Adrenal gland (tissue), 12 donors: ENCODE measurements around the gene IL18RAP. TPM values are rescaled to one million over a fixed set of nuclear protein-coding genes. Genes with fewer than 3 reads are reported as not detected.

Experiments
- DNase-seq, 7 donors: peaks; one replicate each; pipeline ENCODE4 v3.0.0-alpha.2; 2019 to 2020
- H3K27ac ChIP-seq, 5 donors: fragments of 200-600 bp; sonication (generic) in 4 of 5; 1 replicate in 3 of 5; 2 replicates in 2 of 5; pipeline versions ENCODE4 v1.5.1 to v1.8.0; 2016 to 2020; ENCODE audit warnings: mild to moderate bottlenecking in 1 of 5
- H3K27me3 ChIP-seq: fragments of 200-600 bp; 2 replicates; pipeline ENCODE4 v1.8.0; 2021
- H3K36me3 ChIP-seq, 2 donors: fragments of 200-600 bp; replicated peaks in 1 of 2; 1 replicate in 1 of 2; 2 replicates in 1 of 2; pipeline versions ENCODE4 v1.5.1 to v1.8.0; 2018 to 2022
- H3K4me1 ChIP-seq, 2 donors: fragments of 200-600 bp; replicated peaks in 1 of 2; 1 replicate in 1 of 2; 2 replicates in 1 of 2; pipeline versions ENCODE4 v1.5.1 to v1.8.0; 2018 to 2021
- H3K4me3 ChIP-seq, 4 donors: fragments of 200-600 bp; sonication (generic) in 3 of 4; one replicate each; pipeline ENCODE4 v1.5.1; 2016 to 2018
- H3K9me3 ChIP-seq, 3 donors: fragments of 200-600 bp; sonication (generic) in 1 of 3; replicated peaks in 1 of 3; 1 replicate in 2 of 3; 2 replicates in 1 of 3; pipeline versions ENCODE4 v1.5.1 to v1.8.0; 2016 to 2021
- CTCF ChIP-seq, 6 experiments: fragments of 450-650 bp in 4 of 6; fragments of 200-600 bp in 2 of 6; sonication (generic) in 1 of 6; IDR thresholded peaks; 1 replicate in 5 of 6; 2 replicates in 1 of 6; pipeline versions ENCODE4 v1.5.1 to v1.8.0; 2016 to 2021; ENCODE audit warnings: antibody characterized with exemption in 6 of 6, mild to moderate bottlenecking in 2 of 6, moderate library complexity in 1 of 6
- POLR2A ChIP-seq, 2 donors: fragments of 450-650 bp; IDR thresholded peaks; one replicate each; pipeline ENCODE4 v1.6.1; 2017; ENCODE audit warnings: antibody characterized with exemption in 2 of 2, mild to moderate bottlenecking in 2 of 2, moderate library complexity in 1 of 2
- WGBS, 4 donors: extraction: QIAGEN DNeasy Blood & Tissue Kit in 2 of 4; methylation state at CpG; one replicate each; pipeline versions ENCODE4 v1.1.5 to v1.1.7; 2013 to 2017; 5-methylcytosine and 5-hydroxymethylcytosine counted together
- intact Hi-C, 2 donors: fragments of 100-400 bp; cut with DNase I; formaldehyde crosslinking; loops; one replicate each; pipeline versions ENCODE4 v1.14.1 to v1.15.0; 2022 to 2023
- polyA plus RNA-seq, 3 donors: library from polyadenylated mRNA; stranded (reverse); fragments of 200-250 nt in 2 of 3; fragments of 350-450 nt in 1 of 3; fragmentation: Illumina TruSeq in 1 of 3; extraction: RNeasy Lipid Tissue Mini Kit (QIAGEN cat#74804) in 1 of 3; gene quantifications; one replicate each; pipeline ENCODE4 v1.2.3, GENCODE V29; 2013 to 2014
- total RNA-seq, 9 donors: library from RNA; depleted of rRNA in 4 of 9; stranded (reverse); fragments of >200 nt in 4 of 9; fragments of 120-200 nt in 1 of 9; fragmentation: NEBNext Ultra II Directional in 1 of 9; extraction: Animal tissue kit (Norgen Biotek cat#: 25700) in 1 of 9; gene quantifications; one replicate each; pipeline versions ENCODE4 v1.1.0 to v1.2.4, GENCODE V29; 2013 to 2023
- donor health status: healthy with polysubstance abuse.
- donor health status: Bipolar disorder and iron deficiency.
- donor health status: DM: yes; HTN: yes; CAD: no.
- donor health status: DM: no; HTN: no; CAD: no.
- donor health status: DM: no; HTN: no; CAD: no.
- donor health status: DM: yes; HTN: yes; CAD: no.

Gene IL18RAP
- total and polyA plus RNA-seq, 12 donors = 0.14 to 1.4 (median 0.29) TPM; not detected in 1

DNA sequence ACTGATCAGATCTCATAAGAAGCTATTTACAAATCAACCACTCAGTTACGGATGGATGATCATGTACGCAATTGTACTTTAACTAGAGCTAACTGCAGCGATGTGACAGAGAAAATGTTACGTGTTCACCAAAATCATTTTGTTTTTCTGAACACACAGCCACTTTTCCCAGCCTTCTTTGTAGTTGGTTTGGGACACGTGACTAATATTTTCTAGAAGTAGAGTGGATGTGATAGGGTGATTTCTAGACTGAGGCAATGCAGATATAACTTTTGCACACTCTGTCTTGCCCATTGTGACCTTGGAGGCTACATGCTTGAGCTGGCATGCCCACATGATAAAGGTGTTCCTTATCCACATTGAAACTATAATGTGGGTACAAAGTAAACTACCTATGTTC is 40.2 kb downstream of the IL18RAP start:
- Histone ChIP-seq H3K27ac (no peak overlapping the region), H3K36me3 (no peaks in the 10 kb centered on the region), H3K4me1 (no peaks in the 10 kb centered on the region), H3K4me3 (no peak overlapping the region), H3K27me3 (no peaks in the 10 kb centered on the region), H3K9me3 (no peaks in the 10 kb centered on the region)
- TF ChIP-seq POLR2A (IDR thresholded peaks at IDR 0.05) = no peak
- no peak for TF ChIP-seq CTCF (IDR thresholded peaks at IDR 0.05)
- no peak for DNase-seq
- WGBS, 4 donors = 85 to 88% (median 86%) methylated on average over 5 of the region's 5 CpGs
- intact Hi-C loops = no loop called here

- Histone ChIP-seq H3K27ac (no peak overlapping the region), H3K4me1 (peaks cover 0 to 4% of the 10 kb centered on the region in 2 donors), H3K9me3 (no peaks in the 10 kb centered on the region), H3K27me3 (peaks cover 6% of the 10 kb centered on the region), H3K36me3 (no peaks in the 10 kb centered on the region), H3K4me3 (no peak overlapping the region)
- intact Hi-C loops = loop anchor here (10.0 kb wide), 1 partner anchor 145 kb away; the partner anchor contains the start of gene SLC9A2 (in 2 of the 2)
- DNase-seq = no peak
- TF ChIP-seq CTCF (IDR thresholded peaks at IDR 0.05) (no peak), POLR2A (IDR thresholded peaks at IDR 0.05) (no peak)
- WGBS, 4 donors = 57 to 67% (median 63%) methylated on average over 1 of the region's 1 CpG
These were observed 47.2 kb downstream of the IL18RAP start for GRCh38 chr2:102470168-102470567.

DNA sequence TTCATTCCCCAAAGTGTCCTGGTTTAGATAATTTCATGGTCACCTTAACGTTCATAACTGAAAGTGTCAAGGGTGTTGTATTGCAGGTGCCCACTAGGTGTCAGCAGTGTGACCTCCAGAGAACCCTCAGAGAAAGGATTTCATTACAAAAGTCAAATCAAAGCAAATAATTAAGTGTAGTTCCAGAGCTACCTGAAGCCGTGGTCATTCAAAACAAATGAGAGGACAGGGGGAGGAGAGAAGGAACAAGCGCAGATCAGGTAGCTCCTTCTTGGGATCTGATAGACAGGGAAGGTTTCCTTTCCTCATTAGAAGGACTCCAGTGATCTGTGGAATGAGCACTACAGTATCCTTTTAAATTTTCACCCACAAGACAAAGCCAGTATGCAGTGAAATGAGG is 50.1 kb downstream of the IL18RAP start, which contains the start of gene SLC9A4:
TSS of gene SLC9A4 (plus strand) at position 207 of the 400 bp plus-strand sequence. CDS start 534 bp downstream, outside the sequence.
- Histone ChIP-seq H3K36me3 (no peaks in the 10 kb centered on the region), H3K4me1 (peaks cover 0 to 4% of the 10 kb centered on the region in 2 donors), H3K9me3 (no peaks in the 10 kb centered on the region), H3K27ac (no peak within 1 kb of the TSS), H3K4me3 (no peak within 1 kb of the TSS), H3K27me3 (peaks cover 6% of the 10 kb centered on the region)
- intact Hi-C loops = loop anchor here (10.0 kb wide), 1 partner anchor 142 kb away; the partner anchor contains the start of gene SLC9A2 (in 2 of the 2)
- peak in 6 of 7 donors; percentile 21 to 73 (median 58) for DNase-seq
- 2 to 8% (median 8%) methylated on average over 3 of the region's 3 CpGs for WGBS, 4 donors
- TF ChIP-seq POLR2A (IDR thresholded peaks at IDR 0.05) = no peak
- TF ChIP-seq CTCF (IDR thresholded peaks at IDR 0.05) = peak; percentile 64 to 83 (median 76)

GRCh38 chr2:102473631-102474030 is 50.7 kb downstream of the IL18RAP start:
- H3K36me3 ChIP-seq = no peaks in the 10 kb centered on the region
- H3K4me3 ChIP-seq = no peak overlapping the region
- no peak overlapping the region for H3K27ac ChIP-seq
- intact Hi-C loops = loop anchor here (10.0 kb wide), 1 partner anchor 141 kb away; the partner anchor contains the start of gene SLC9A2 (in 2 of the 2)
- 45 to 78% (median 71%) methylated on average over 2 to 3 of the region's 3 CpGs for WGBS, 4 donors
- peaks cover 0 to 4% of the 10 kb centered on the region in 2 donors for H3K4me1 ChIP-seq
- DNase-seq = no peak
- H3K27me3 ChIP-seq = peaks cover 6% of the 10 kb centered on the region
- no peaks in the 10 kb centered on the region for H3K9me3 ChIP-seq
- TF ChIP-seq CTCF (IDR thresholded peaks at IDR 0.05) (no peak), POLR2A (IDR thresholded peaks at IDR 0.05) (no peak)
